Spleen (tissue), 7 donors: ENCODE data around the gene WDR83.

ENCODE experiments used
- CTCF ChIP-seq, 11 experiments: fragments of 200-600 bp in 7 of 11; fragments of 450-650 bp in 4 of 11; sonication (generic) in 4 of 11; IDR thresholded peaks in 8 of 11; conservative IDR thresholded peaks in 3 of 11; 1 replicate in 7 of 11; 2 replicates in 4 of 11; pipeline versions ENCODE4 v1.4.0 to v1.8.0; 2016 to 2021; ENCODE audit warnings: antibody characterized with exemption in 11 of 11, inconsistent platforms in 4 of 11, mild to moderate bottlenecking in 1 of 11
- POLR2A ChIP-seq, 3 donors: fragments of 450-650 bp; IDR thresholded peaks; one replicate each; pipeline ENCODE4 v1.5.1; 2017; ENCODE audit warnings: antibody characterized with exemption in 3 of 3, mild to moderate bottlenecking in 1 of 3
- POLR2AphosphoS5 ChIP-seq, 3 donors: sonication (generic); formaldehyde crosslinking; IDR thresholded peaks; one replicate each; pipeline ENCODE4 v1.5.1; 2017; ENCODE audit warnings: antibody characterized with exemption in 3 of 3
- donor health status: DM: no; HTN: no; CAD: no; lungs with moderate emphysema.
- donor health status: DM: no; HTN: no; CAD: no.
- donor health status: DM: no; HTN: no; CAD: no.

- TF ChIP-seq CTCF (IDR thresholded peaks at IDR 0.05 in 8 of 11, conservative IDR thresholded peaks at IDR 0.05 in 3 of 11) (no peak), POLR2A (IDR thresholded peaks at IDR 0.05) (no peak), POLR2AphosphoS5 (IDR thresholded peaks at IDR 0.05) (no peak)
Measured at GRCh38 chr19:12668932-12669269, 2.3 kb downstream of the WDR83 start.
